ENCODE results near the gene GSC. TPM values are rescaled to one million over a fixed set of nuclear protein-coding genes. Genes with fewer than 3 reads are reported as not detected.
A peak's percentile ranks its signal among the peaks of the same experiment; 100 is the strongest.

The GSC gene
- total and polyA plus RNA-seq, 8 donors, result 0.35 to 1.7 (median 0.54) TPM

DNA sequence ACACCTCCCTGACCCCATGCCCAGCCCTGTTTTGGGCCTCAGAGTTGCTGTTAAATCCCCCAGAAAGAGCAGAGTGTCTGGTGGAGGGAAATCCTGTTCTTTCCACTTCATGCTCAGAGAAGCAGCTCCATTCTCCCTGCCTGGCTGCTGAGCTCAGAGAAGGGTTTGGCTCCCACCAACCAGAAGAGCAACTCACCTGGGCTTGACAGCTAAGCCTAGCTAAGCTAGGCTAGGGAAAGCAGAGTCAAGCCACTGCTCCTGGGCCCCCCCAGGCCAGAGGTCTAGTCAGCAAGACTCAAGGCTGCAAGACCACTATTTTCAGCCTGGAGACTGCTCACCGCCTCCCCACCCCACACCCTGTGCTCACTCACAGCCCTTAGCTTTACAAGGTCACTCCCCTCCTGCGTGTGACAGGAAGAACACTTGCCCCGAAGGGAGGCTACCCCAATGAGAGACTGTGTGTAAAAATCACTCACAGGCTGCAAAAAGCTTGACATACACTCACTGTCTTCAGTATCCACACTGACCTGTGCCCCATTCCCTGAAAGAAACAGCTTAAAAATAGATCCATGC is 13.5 kb downstream of the GSC start:
- Histone ChIP-seq H3K36me3 (no peaks in the 10 kb centered on the region), H3K4me3 (no peak overlapping the region), H3K27me3 (no peaks in the 10 kb centered on the region), H3K4me1 (no peaks in the 10 kb centered on the region), H3K27ac (no peak overlapping the region), H3K9me3 (no peaks in the 10 kb centered on the region)
- ATAC-seq, result no peak
- no peak for FAIRE-seq
- intact Hi-C loops (cut with DNase I), result no loop called here
- TF ChIP-seq, protein P1, sequence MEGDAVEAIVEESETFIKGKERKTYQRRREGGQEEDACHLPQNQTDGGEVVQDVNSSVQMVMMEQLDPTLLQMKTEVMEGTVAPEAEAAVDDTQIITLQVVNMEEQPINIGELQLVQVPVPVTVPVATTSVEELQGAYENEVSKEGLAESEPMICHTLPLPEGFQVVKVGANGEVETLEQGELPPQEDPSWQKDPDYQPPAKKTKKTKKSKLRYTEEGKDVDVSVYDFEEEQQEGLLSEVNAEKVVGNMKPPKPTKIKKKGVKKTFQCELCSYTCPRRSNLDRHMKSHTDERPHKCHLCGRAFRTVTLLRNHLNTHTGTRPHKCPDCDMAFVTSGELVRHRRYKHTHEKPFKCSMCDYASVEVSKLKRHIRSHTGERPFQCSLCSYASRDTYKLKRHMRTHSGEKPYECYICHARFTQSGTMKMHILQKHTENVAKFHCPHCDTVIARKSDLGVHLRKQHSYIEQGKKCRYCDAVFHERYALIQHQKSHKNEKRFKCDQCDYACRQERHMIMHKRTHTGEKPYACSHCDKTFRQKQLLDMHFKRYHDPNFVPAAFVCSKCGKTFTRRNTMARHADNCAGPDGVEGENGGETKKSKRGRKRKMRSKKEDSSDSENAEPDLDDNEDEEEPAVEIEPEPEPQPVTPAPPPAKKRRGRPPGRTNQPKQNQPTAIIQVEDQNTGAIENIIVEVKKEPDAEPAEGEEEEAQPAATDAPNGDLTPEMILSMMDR (IDR thresholded peaks at IDR 0.05), result no peak
- no peak for DNase-seq
- 52 to 62% methylated on average over 3 of the region's 3 CpGs for WGBS, 2 donors

DNA sequence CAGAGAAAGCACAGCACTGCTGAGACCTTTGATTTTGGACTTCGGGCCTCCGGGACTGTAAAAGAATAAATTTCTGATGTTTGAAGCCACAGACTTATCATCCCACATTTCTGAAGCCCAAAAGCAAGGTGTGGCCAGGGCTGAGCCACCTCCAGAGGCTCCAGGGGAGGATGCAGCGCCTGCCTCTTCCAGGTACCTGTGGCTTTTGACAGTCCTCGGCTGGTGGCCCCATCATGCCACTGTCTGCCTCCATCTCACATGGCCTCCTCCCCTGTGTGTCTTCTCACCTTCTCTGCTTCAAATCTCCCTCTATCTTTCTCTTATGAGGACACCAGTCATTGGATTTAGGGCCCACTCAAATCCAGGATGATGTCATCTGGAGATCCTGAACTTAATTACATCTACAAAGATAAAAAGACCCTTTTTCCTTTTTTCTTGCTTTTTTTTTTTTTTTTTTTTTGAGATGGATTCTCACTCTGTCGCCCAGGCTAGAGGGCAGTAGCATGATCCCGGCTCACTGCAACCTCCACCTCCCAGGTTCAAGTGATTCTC is 15.4 kb downstream of the GSC start:
- no peaks in the 10 kb centered on the region for H3K4me1 ChIP-seq
- intact Hi-C loops (cut with DNase I), result no loop called here
- no peaks in the 10 kb centered on the region for H3K36me3 ChIP-seq
- FAIRE-seq, result no peak
- no peak overlapping the region for H3K27ac ChIP-seq
- DNase-seq, result no peak
- 80 to 83% methylated on average over 6 of the region's 6 CpGs for WGBS, 2 donors
- H3K4me3 ChIP-seq, result no peak overlapping the region
- no peak for ATAC-seq
- H3K27me3 ChIP-seq, result no peaks in the 10 kb centered on the region
- TF ChIP-seq, protein P1 (IDR thresholded peaks at IDR 0.05), result no peak
- H3K9me3 ChIP-seq, result no peaks in the 10 kb centered on the region

DNA sequence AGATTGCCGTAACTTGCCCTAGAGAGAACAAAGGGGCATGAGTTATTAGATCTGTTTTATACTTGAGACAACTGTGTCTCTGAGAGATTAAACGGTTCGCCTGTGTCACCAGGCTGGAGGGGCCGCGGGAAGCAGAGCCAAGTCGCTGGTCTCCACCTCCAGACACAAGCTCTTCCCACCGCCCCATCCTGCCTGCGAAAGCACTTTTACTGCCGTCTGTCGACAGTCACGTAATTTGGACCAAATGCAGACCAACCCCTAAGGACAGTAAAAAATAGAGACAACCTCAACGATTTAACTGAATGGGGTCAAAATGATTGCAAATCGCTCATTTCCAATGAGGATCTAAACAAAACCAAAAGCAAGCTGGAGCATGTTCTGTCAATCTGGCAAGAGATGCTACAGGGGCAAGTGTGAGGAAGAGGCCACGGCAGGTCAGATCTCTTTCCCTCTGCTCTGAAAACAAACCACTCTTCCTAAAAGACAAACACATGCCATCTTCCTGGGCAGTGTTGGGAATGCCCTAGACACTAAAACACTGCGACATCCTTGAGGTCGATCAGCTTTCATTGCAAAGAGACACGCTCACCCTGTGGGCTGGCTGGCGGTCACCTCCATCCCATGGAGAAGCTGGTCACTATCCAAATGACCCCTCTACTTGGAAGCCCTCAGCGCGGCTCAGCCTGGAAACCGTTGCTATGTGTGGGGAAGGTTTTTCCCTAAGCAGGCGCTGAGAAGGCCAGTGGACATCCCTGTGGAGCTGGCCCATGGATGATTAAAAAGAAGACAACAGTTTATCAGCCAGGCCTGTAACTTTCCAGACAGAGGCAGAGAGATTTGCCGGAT is 17.1 kb downstream of the GSC start:
- no peak for FAIRE-seq
- DNase-seq, result no peak
- WGBS, 2 donors, result 76 to 77% methylated on average over 23 of the region's 23 CpGs
- Histone ChIP-seq H3K36me3 (no peaks in the 10 kb centered on the region), H3K27me3 (no peaks in the 10 kb centered on the region), H3K27ac (no peak overlapping the region), H3K4me1 (no peaks in the 10 kb centered on the region), H3K9me3 (no peaks in the 10 kb centered on the region), H3K4me3 (no peak overlapping the region)
- ATAC-seq, result peak in 1 of 4 donors; percentile 19
- TF ChIP-seq, protein P1 (IDR thresholded peaks at IDR 0.05), result no peak
- intact Hi-C loops (cut with DNase I), result no loop called here

DNA sequence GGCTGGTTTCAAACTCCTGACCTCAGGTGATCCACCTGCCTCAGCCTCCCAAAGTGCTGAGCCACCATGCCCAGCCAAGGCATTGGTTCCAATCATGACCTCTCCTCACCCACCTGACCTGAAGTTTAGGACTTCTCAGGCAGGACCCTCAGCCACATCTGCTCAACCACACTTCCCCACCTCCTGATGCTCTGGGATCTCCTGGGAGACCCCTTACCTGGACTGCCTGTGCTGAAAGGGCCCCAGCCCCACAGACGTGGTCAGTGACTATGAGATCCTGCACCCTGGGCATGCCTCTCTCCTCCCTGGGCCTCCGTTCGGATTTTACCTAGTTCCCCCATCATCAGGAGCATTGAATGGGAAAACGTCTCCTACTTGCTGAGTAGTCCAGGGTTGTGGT is 18.0 kb downstream of the GSC start:
- no peaks in the 10 kb centered on the region for H3K9me3 ChIP-seq
- no peaks in the 10 kb centered on the region for H3K36me3 ChIP-seq
- 59 to 60% methylated on average over 4 of the region's 4 CpGs for WGBS, 2 donors
- DNase-seq (no peak), FAIRE-seq (no peak), ATAC-seq (no peak)
- H3K4me1 ChIP-seq, result no peaks in the 10 kb centered on the region
- TF ChIP-seq, protein P1 (IDR thresholded peaks at IDR 0.05), result no peak
- intact Hi-C loops (cut with DNase I), result no loop called here
- H3K27ac ChIP-seq, result no peak overlapping the region
- H3K4me3 ChIP-seq, result no peak overlapping the region
- no peaks in the 10 kb centered on the region for H3K27me3 ChIP-seq

DNA sequence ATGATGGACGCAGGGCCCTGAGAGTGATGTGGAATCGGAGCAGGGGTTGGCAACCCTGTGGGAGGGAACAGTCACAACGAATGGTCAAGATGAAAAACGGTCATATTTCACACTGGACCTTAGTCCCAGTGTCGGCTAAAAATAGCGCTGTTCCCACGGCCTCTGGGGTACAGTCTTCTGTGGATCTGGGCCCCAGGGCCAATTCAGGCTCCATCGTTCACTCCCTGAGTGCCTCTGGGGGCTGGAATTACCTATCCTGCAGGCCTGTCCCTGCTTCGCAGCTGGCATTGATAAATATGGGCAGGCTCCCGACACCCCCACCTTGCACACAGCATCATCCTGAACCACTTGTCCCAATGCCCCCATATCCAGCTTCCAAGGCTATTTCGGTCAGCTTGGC is 18.6 kb downstream of the GSC start:
- 70 to 76% methylated on average over 11 of the region's 11 CpGs for whole genome bisulfite sequencing, 2 donors
- ATAC-seq (no peak), DNase-seq (no peak), FAIRE-seq (no peak)
- Histone ChIP-seq H3K27ac (no peak overlapping the region), H3K27me3 (no peaks in the 10 kb centered on the region), H3K4me1 (no peaks in the 10 kb centered on the region), H3K4me3 (no peak overlapping the region), H3K9me3 (no peaks in the 10 kb centered on the region), H3K36me3 (no peaks in the 10 kb centered on the region)
- TF ChIP-seq, protein P1 (IDR thresholded peaks at IDR 0.05), result no peak
- intact Hi-C loops (cut with DNase I), result no loop called here

All from pancreas (tissue), 10 donors.